Measurements from ENCODE around the gene TMEM187. TPM values are rescaled to one million over a fixed set of nuclear protein-coding genes. Genes with fewer than 3 reads are reported as not detected.

TMEM187 gene
- total RNA-seq, 1 donor from 2014 or later: 8.6 TPM

DNA sequence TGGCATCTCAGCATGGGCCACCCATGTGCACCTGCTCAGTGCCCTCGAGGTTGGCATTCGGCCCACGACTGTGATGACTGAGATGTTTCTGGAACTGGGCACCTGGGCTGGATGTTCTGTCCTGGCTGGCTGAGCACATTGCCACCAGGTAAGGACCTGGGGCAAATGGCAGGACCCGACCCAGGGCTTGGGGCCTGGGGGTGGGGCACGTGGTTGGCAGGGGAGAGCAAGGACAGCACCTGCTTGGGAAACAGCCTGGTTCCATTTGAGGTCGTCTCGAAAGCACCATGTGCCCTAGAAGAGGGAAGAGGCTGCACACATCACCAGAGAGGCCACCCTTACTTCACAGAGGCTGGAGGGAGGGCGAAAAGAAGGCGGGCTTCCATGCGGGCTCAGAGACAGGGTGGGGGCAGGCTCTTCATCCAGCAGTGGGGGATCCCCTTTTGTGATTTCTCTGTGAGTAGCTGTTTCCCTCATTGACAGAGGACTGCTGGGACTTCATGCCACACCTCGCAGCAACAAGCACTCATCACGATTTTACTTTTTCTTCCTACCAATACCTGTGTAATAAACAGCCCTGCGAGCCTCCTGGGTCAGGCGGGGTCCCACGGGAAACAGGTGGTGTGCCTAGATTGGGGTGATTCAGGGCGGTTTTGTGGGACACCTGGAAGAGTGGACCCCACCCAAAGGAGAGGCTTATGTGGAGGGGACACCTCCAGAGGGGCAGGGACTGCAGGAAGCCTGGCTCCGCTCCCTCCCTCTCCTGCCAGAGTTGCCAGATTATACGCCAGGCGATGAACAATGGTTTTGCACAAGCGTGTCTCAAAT, 12.0 kb downstream of the TMEM187 start:
- H3K4me1 ChIP-seq (ENCODE audit: insufficient read depth, low read length): no peaks in the 10 kb centered on the region
- H3K4me2 ChIP-seq (ENCODE audit: low read length): no peak overlapping the region
- H3K27ac Mint-ChIP-seq (ENCODE audit: unreplicated experiment): no peak overlapping the region
- no peaks in the 10 kb centered on the region for H3K27me3 Mint-ChIP-seq (ENCODE audit: low read depth, unreplicated experiment)
- H3K9me3 Mint-ChIP-seq (ENCODE audit: unreplicated experiment): no peaks in the 10 kb centered on the region
- H3K36me3 ChIP-seq (ENCODE audit: insufficient read depth, low read length): no peaks in the 10 kb centered on the region
- TF ChIP-seq EZH2 (IDR thresholded peaks at IDR 0.05; ENCODE audit: insufficient read depth, low read length): no peak
- TF ChIP-seq, protein P1, sequence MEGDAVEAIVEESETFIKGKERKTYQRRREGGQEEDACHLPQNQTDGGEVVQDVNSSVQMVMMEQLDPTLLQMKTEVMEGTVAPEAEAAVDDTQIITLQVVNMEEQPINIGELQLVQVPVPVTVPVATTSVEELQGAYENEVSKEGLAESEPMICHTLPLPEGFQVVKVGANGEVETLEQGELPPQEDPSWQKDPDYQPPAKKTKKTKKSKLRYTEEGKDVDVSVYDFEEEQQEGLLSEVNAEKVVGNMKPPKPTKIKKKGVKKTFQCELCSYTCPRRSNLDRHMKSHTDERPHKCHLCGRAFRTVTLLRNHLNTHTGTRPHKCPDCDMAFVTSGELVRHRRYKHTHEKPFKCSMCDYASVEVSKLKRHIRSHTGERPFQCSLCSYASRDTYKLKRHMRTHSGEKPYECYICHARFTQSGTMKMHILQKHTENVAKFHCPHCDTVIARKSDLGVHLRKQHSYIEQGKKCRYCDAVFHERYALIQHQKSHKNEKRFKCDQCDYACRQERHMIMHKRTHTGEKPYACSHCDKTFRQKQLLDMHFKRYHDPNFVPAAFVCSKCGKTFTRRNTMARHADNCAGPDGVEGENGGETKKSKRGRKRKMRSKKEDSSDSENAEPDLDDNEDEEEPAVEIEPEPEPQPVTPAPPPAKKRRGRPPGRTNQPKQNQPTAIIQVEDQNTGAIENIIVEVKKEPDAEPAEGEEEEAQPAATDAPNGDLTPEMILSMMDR (IDR thresholded peaks at IDR 0.05; ENCODE audit: insufficient read depth, low read depth, low read length): no peak
- no peak for FAIRE-seq
- H3K9ac ChIP-seq (ENCODE audit: low read length): no peak overlapping the region
- H3K4me3 ChIP-seq (ENCODE audit: insufficient read depth, low read depth, low read length): no peak overlapping the region
- no peaks in the 10 kb centered on the region for H3K9me3 ChIP-seq (ENCODE audit: insufficient read depth, low read depth, low read length)
- H3K27me3 ChIP-seq (ENCODE audit: insufficient read depth, low read length): no peaks in the 10 kb centered on the region
- DNase-seq (ENCODE audit: low read depth): no peak
- H3K79me2 ChIP-seq (ENCODE audit: insufficient read depth, low read length): no peaks in the 10 kb centered on the region
- no peaks in the 10 kb centered on the region for H4K20me1 ChIP-seq (ENCODE audit: insufficient read depth, low read length)
- no peaks in the 10 kb centered on the region for H3K4me1 Mint-ChIP-seq (ENCODE audit: low read depth, unreplicated experiment)
- H3K4me3 Mint-ChIP-seq (ENCODE audit: unreplicated experiment): no peak overlapping the region
- no peak overlapping the region for H3K27ac ChIP-seq (ENCODE audit: low read depth, low read length)
- H3K36me3 Mint-ChIP-seq (ENCODE audit: low read depth, unreplicated experiment): peaks cover 3% of the 10 kb centered on the region
- no peak overlapping the region for H2AFZ ChIP-seq (ENCODE audit: low read depth, low read length)

DNA sequence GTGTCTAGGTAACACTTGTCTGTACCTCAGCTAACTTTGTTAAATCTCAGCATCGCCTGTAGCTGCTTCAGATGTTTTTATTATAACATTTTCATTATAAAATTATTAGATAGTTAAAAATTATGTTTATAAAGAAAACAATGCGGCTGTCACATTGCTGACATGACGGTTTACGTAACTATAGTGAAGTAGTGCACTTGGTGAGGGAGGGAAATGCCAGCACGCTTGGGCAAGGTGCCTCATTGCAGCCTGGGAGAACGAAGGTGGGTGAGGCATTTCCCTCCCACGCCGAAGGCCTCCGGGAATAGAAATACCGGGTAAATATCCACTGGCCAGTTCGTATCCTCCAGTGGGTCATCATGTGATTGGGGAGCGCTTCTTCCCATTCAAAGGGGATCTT, 15.9 kb downstream of the TMEM187 start:
- no peaks in the 10 kb centered on the region for H3K36me3 ChIP-seq (ENCODE audit: insufficient read depth, low read length)
- no peak overlapping the region for H3K4me3 ChIP-seq (ENCODE audit: insufficient read depth, low read depth, low read length)
- Mint-ChIP-seq H3K27ac (ENCODE audit: unreplicated experiment) (no peak overlapping the region), H3K9me3 (ENCODE audit: unreplicated experiment) (no peaks in the 10 kb centered on the region), H3K4me3 (ENCODE audit: unreplicated experiment) (no peak overlapping the region), H3K4me1 (ENCODE audit: low read depth, unreplicated experiment) (no peaks in the 10 kb centered on the region), H3K36me3 (ENCODE audit: low read depth, unreplicated experiment) (no peaks in the 10 kb centered on the region), H3K27me3 (ENCODE audit: low read depth, unreplicated experiment) (no peaks in the 10 kb centered on the region)
- no peak overlapping the region for H3K9ac ChIP-seq (ENCODE audit: low read length)
- no peak overlapping the region for H3K27ac ChIP-seq (ENCODE audit: low read depth, low read length)
- H3K4me2 ChIP-seq (ENCODE audit: low read length): no peak overlapping the region
- H4K20me1 ChIP-seq (ENCODE audit: insufficient read depth, low read length): no peaks in the 10 kb centered on the region
- no peaks in the 10 kb centered on the region for H3K79me2 ChIP-seq (ENCODE audit: insufficient read depth, low read length)
- no peak for FAIRE-seq
- no peak overlapping the region for H2AFZ ChIP-seq (ENCODE audit: low read depth, low read length)
- no peak for DNase-seq (ENCODE audit: low read depth)
- H3K27me3 ChIP-seq (ENCODE audit: insufficient read depth, low read length): no peaks in the 10 kb centered on the region
- no peaks in the 10 kb centered on the region for H3K9me3 ChIP-seq (ENCODE audit: insufficient read depth, low read depth, low read length)
- TF ChIP-seq, protein P1 (IDR thresholded peaks at IDR 0.05; ENCODE audit: insufficient read depth, low read depth, low read length): no peak
- TF ChIP-seq EZH2 (IDR thresholded peaks at IDR 0.05; ENCODE audit: insufficient read depth, low read length): no peak
- H3K4me1 ChIP-seq (ENCODE audit: insufficient read depth, low read length): no peaks in the 10 kb centered on the region
